Endothelial cell (in vitro differentiated cells): ENCODE data around the gene CALHM3. TPM values are rescaled to one million over a fixed set of nuclear protein-coding genes. Genes with fewer than 3 reads are reported as not detected.

Experiments used
- DNase-seq: peaks from one replicate; pipeline ENCODE4 v3.0.0; 2021; ENCODE audit warnings: low spot score
- H3K27ac Mint-ChIP-seq: one replicate; pipeline ENCODE4 v1.8.0; 2021; ENCODE audit warnings: mixed read lengths, inconsistent platforms; ENCODE audit not compliant: unreplicated experiment
- H3K27me3 Mint-ChIP-seq: one replicate; pipeline ENCODE4 v1.8.0; 2021; ENCODE audit warnings: mild to moderate bottlenecking, moderate library complexity, mixed read lengths, inconsistent platforms; ENCODE audit not compliant: unreplicated experiment
- H3K36me3 Mint-ChIP-seq: one replicate; pipeline ENCODE4 v1.8.0; 2021; ENCODE audit warnings: mild to moderate bottlenecking, low read depth, mixed read lengths, inconsistent platforms; ENCODE audit not compliant: unreplicated experiment
- H3K4me1 Mint-ChIP-seq: one replicate; pipeline ENCODE4 v1.8.0; 2021; ENCODE audit warnings: mild to moderate bottlenecking, mixed read lengths, inconsistent platforms; ENCODE audit not compliant: unreplicated experiment
- H3K4me3 Mint-ChIP-seq: one replicate; pipeline ENCODE4 v1.8.0; 2021; ENCODE audit warnings: mild to moderate bottlenecking, mixed read lengths, inconsistent platforms; ENCODE audit not compliant: unreplicated experiment
- H3K9me3 Mint-ChIP-seq: one replicate; pipeline ENCODE4 v1.8.0; 2021; ENCODE audit warnings: mixed read lengths, inconsistent platforms; ENCODE audit not compliant: unreplicated experiment
- CTCF ChIP-seq: fragments of 200-600 bp; sonication (generic); IDR thresholded peaks from one replicate; pipeline ENCODE4 v1.5.0; 2021; ENCODE audit warnings: antibody characterized with exemption; ENCODE audit not compliant: unreplicated experiment
- total RNA-seq: library from RNA; stranded (reverse); fragmentation: NEBNext Ultra II Directional; extraction: Animal tissue kit (Norgen Biotek cat#: 25700); gene quantifications from one replicate; pipeline ENCODE4 v1.2.1, GENCODE V29; 2021; ENCODE audit not compliant: unreplicated experiment

Gene CALHM3
- total RNA-seq, 1 donor from 2014 or later: not detected

DNA sequence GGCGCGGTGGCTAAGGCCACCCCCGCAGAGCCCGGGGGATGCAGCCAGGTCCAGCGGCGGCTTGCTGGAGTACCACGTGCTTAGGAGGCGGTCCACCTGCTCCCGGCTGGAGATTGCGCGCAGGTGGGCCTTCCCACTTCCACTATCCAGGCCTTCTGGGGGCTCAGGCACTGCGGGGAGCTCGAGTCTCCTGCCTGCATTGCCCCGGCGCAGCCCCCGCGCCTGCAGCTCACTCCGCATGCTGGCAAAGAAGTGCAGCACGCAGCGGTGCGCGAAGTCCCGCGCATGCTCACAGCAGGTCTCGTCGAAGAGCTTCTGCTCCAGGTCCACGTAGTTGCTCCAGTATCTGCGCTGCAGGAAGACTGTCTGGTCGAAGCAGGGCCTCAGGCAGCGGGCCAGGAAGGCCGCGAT, 5.8 kb downstream of the CALHM3 start:
- DNase-seq: no peak
- Mint-ChIP-seq H3K27ac (no peak overlapping the region), H3K9me3 (no peaks in the 10 kb centered on the region), H3K27me3 (peaks cover 4% of the 10 kb centered on the region), H3K4me1 (no peaks in the 10 kb centered on the region), H3K4me3 (no peak overlapping the region), H3K36me3 (no peaks in the 10 kb centered on the region)
- no peak for TF ChIP-seq CTCF

- no peaks in the 10 kb centered on the region for H3K27me3 Mint-ChIP-seq
- H3K36me3 Mint-ChIP-seq: no peaks in the 10 kb centered on the region
- no peaks in the 10 kb centered on the region for H3K9me3 Mint-ChIP-seq
- no peak for TF ChIP-seq CTCF
- peaks cover 6% of the 10 kb centered on the region for H3K4me1 Mint-ChIP-seq
- H3K27ac Mint-ChIP-seq: no peak overlapping the region
- H3K4me3 Mint-ChIP-seq: no peak overlapping the region
- no peak for DNase-seq
These were observed 7.0 kb downstream of the CALHM3 start for GRCh38 chr10:103472005-103472404.

GRCh38 chr10:103470761-103471653, 8.0 kb downstream of the CALHM3 start:
- Mint-ChIP-seq H3K36me3 (no peaks in the 10 kb centered on the region), H3K4me3 (no peak overlapping the region), H3K27me3 (peaks cover 2% of the 10 kb centered on the region), H3K4me1 (peaks cover 6% of the 10 kb centered on the region), H3K27ac (no peak overlapping the region), H3K9me3 (no peaks in the 10 kb centered on the region)
- no peak for TF ChIP-seq CTCF
- DNase-seq: no peak

DNA sequence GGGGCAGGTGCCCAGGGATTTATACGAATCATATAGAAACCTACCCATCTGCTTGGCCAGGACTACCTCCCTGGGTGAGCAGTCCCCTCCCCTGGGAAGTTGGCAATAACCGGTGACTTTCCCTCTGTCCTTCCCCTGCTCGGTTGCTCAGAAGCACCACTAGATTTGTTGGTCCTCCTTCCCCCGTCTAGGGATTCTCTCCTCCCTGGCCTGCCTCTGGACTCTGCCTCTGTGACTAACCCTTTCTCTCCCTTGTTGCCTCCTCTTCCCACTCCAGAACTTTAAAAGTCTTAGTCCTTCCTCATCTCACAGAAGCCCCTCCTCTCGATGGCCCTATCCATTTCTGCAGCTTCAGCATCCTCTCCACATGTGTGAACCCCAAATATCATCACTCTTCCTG, 9.8 kb downstream of the CALHM3 start:
- no peaks in the 10 kb centered on the region for H3K9me3 Mint-ChIP-seq
- no peak overlapping the region for H3K4me3 Mint-ChIP-seq
- no peak for TF ChIP-seq CTCF
- H3K36me3 Mint-ChIP-seq: no peaks in the 10 kb centered on the region
- no peak for DNase-seq
- H3K27ac Mint-ChIP-seq: no peak overlapping the region
- H3K4me1 Mint-ChIP-seq: peaks cover 6% of the 10 kb centered on the region
- H3K27me3 Mint-ChIP-seq: peaks cover 4% of the 10 kb centered on the region

DNA sequence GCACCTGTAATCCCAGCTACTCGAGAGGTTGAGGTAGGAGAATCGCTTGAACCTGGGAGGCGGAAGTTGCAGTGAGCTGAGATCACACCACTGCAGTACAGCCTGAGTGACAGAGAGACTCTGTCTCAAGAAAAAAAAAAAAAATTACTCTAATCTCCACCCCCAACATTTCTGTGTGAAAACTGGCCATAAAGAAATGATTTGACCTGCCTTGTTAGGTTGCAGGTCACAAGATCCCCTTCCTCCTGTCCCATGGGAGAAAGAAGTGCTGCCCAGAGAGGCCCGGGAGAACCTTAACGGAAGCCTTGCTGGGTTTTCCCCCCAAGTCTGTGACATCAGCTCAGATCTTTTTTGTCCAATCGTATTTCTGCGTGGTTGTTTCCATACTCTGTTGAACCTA, 11.6 kb downstream of the CALHM3 start:
- Mint-ChIP-seq H3K4me3 (no peak overlapping the region), H3K36me3 (no peaks in the 10 kb centered on the region), H3K9me3 (no peaks in the 10 kb centered on the region), H3K4me1 (peaks cover 6% of the 10 kb centered on the region), H3K27me3 (peaks cover 4% of the 10 kb centered on the region), H3K27ac (no peak overlapping the region)
- no peak for DNase-seq
- no peak for TF ChIP-seq CTCF
